Calu3 (cell line): ENCODE data around the gene CNKSR1. TPM values are rescaled to one million over a fixed set of nuclear protein-coding genes. Genes with fewer than 3 reads are reported as not detected.

Source experiments
- BruUV-seq: library from RNA; stranded (reverse); fragments of 400-500 nt; replicated peaks from 2 replicates; lab custom pipeline; 2021; lab: Mats Ljungman, UMichigan
- CTCF ChIA-PET: fragments of 300-600 bp; sonication (Branson Sonifier 250); formaldehyde crosslinking; loops from one replicate; lab custom pipeline; 2022; ENCODE audit warnings: antibody characterized with exemption; lab: Charles Lee
- DNase-seq: peaks from one replicate; pipeline ENCODE4 v3.0.0; 2022
- H3K27ac Mint-ChIP-seq: one replicate; pipeline ENCODE4 v1.8.0; 2022; ENCODE audit warnings: mixed read lengths; ENCODE audit not compliant: unreplicated experiment
- H3K27me3 Mint-ChIP-seq: one replicate; pipeline ENCODE4 v1.8.0; 2022; ENCODE audit warnings: mixed read lengths; ENCODE audit not compliant: unreplicated experiment
- H3K36me3 Mint-ChIP-seq: one replicate; pipeline ENCODE4 v1.8.0; 2022; ENCODE audit warnings: mild to moderate bottlenecking, moderate library complexity, mixed read lengths; ENCODE audit not compliant: insufficient read depth, unreplicated experiment
- H3K4me1 Mint-ChIP-seq: one replicate; pipeline ENCODE4 v1.8.0; 2022; ENCODE audit warnings: mild to moderate bottlenecking, low read depth, mixed read lengths; ENCODE audit not compliant: unreplicated experiment
- H3K4me3 Mint-ChIP-seq: one replicate; pipeline ENCODE4 v1.8.0; 2022; ENCODE audit warnings: mild to moderate bottlenecking, low read depth, moderate library complexity, mixed read lengths; ENCODE audit not compliant: unreplicated experiment
- H3K9me3 Mint-ChIP-seq: one replicate; pipeline ENCODE4 v1.8.0; 2022; ENCODE audit warnings: low read depth, mixed read lengths; ENCODE audit not compliant: unreplicated experiment
- CTCF ChIP-seq: fragments of 200-600 bp; IDR thresholded peaks from one replicate; pipeline ENCODE4 v1.8.0; 2022; ENCODE audit warnings: antibody characterized with exemption; ENCODE audit not compliant: unreplicated experiment
- intact Hi-C: fragments of 100-400 bp; cut with micrococcal nuclease; formaldehyde crosslinking; loops from one replicate; pipeline ENCODE4 v1.10.0; 2022; ENCODE audit not compliant: unreplicated experiment
- total RNA-seq: library from RNA; stranded (reverse); gene quantifications from 2 replicates; pipeline ENCODE4 v1.2.3, GENCODE V29; 2022

CNKSR1 gene
- total RNA-seq, 1 experiment from 2014 or later = 28.1 TPM

DNA sequence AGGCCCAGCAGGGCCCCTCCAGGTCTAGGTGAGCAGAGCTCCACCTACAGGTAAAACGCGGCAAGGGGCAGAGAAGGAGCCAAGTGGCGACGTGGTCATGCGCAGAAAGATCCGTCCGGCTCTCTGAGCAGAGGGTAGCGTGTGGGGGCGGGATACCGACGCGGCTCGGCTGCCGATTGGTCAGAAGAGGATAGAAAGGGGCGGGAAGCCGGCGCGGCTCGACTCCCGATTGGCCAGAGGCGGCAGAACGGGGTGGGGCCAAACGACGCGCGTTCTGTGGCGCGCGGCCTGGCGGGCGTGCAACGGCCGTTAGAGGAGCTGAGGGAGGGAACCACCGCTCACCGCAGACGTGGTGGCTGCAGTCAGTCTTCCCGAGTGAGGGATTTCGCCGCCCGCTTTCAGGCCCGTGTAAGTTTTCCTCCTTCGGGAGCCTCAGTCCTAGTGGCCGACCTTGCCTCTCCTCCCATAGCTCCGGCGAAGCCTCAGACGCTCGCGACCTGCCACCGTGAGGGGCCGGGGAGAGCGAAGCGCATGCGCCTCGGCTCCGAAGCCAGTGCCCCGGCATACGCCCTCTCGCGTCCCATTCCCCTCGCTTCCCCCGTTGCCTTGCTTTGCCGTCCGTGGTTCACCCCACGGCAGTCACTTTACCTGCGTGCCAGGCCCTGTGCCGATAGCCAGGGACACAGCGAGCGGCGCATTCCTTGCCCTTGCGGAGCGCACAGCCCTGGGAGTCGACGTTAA is 56.8 kb downstream of the CNKSR1 start, which contains the start of gene CEP85:
CEP85 (plus strand) TSS at position 298 of the 741 bp plus-strand sequence. CDS start 5,584 bp downstream, outside the sequence.
- Mint-ChIP-seq H3K27ac (peak within 1 kb of the TSS; percentile 92), H3K36me3 (peaks cover 23% of the 10 kb centered on the region), H3K4me3 (peak within 1 kb of the TSS; percentile 93), H3K9me3 (no peaks in the 10 kb centered on the region), H3K27me3 (no peaks in the 10 kb centered on the region), H3K4me1 (peaks cover 33% of the 10 kb centered on the region)
- peak; percentile 57 for TF ChIP-seq CTCF
- CTCF ChIA-PET = interaction anchor here (0.6 to 2.1 kb wide), 13 partner anchors 9 to 198 kb away, joined by 3 to 20 read pairs (median 4); partner anchors contain the start of genes CATSPER4, CNKSR1 and ZNF593
- BruUV-seq = no TSS peak
- DNase-seq = peak; percentile 94
- intact Hi-C loops = no loop called here

- no peaks in the 10 kb centered on the region for H3K9me3 Mint-ChIP-seq
- no peak for TF ChIP-seq CTCF
- CTCF ChIA-PET = interaction anchor here (0.8 to 2.1 kb wide), 9 partner anchors 11 to 198 kb away, joined by 3 to 20 read pairs (median 4); partner anchors contain the start of genes CATSPER4, CNKSR1 and ZNF593
- DNase-seq = peak; percentile 11
- H3K4me1 Mint-ChIP-seq = peaks cover 33% of the 10 kb centered on the region
- H3K27ac Mint-ChIP-seq = peak overlapping the region; percentile 92
- peaks cover 23% of the 10 kb centered on the region for H3K36me3 Mint-ChIP-seq
- TSS peak; percentile 28 for BruUV-seq
- H3K27me3 Mint-ChIP-seq = no peaks in the 10 kb centered on the region
- H3K4me3 Mint-ChIP-seq = peak overlapping the region; percentile 93
- intact Hi-C loops = no loop called here
These were observed 57.5 kb downstream of the CNKSR1 start for GRCh38 chr1:26234644-26235370.

GRCh38 chr1:26237230-26237966 is 60.1 kb downstream of the CNKSR1 start:
- Mint-ChIP-seq H3K4me3 (peak overlapping the region; percentile 34), H3K4me1 (peaks cover 33% of the 10 kb centered on the region), H3K9me3 (no peaks in the 10 kb centered on the region), H3K36me3 (peaks cover 23% of the 10 kb centered on the region), H3K27me3 (no peaks in the 10 kb centered on the region), H3K27ac (peak overlapping the region; percentile 64)
- no peak for DNase-seq
- no TSS peak for BruUV-seq
- intact Hi-C loops = no loop called here
- CTCF ChIA-PET = no interaction called here
- TF ChIP-seq CTCF = no peak

Other genes with a start within 250 kb of the CNKSR1 start
- gene PAFAH2, start 179.4 kb upstream of the CNKSR1 start, total RNA-seq = 8.4 and 11.5 TPM in 2 replicates
- gene EXTL1, start 155.7 kb upstream of the CNKSR1 start, total RNA-seq = not detected in 2 replicates
- gene SLC30A2, start 131.4 kb upstream of the CNKSR1 start, total RNA-seq = not detected in 2 replicates
- gene TRIM63, start 109.9 kb upstream of the CNKSR1 start, total RNA-seq = not detected in 2 replicates
- gene PDIK1L, start 65.7 kb upstream of the CNKSR1 start, total RNA-seq = 11.4 and 11.9 TPM in 2 replicates
- not detected in 2 replicates for gene FAM110D, start 18.4 kb upstream of the CNKSR1 start, total RNA-seq
- gene C1orf232, start 8.5 kb upstream of the CNKSR1 start, total RNA-seq = not detected in 2 replicates
- 22.2 and 23.1 TPM in 2 replicates for gene ZNF593, start 7.6 kb upstream of the CNKSR1 start, total RNA-seq
- gene ZNF593OS, start 5.7 kb upstream of the CNKSR1 start, total RNA-seq = not detected in 2 replicates
- not detected in 2 replicates for gene CATSPER4, start 13.1 kb downstream of the CNKSR1 start, total RNA-seq
- 19.9 and 24.6 TPM in 2 replicates for gene CEP85, start 56.7 kb downstream of the CNKSR1 start, total RNA-seq
- gene SH3BGRL3, start 102.6 kb downstream of the CNKSR1 start, total RNA-seq = 74.6 and 107 TPM in 2 replicates
- gene UBXN11, start 129.1 kb downstream of the CNKSR1 start, total RNA-seq = 24.0 and 32.0 TPM in 2 replicates
- gene CD52, start 140.5 kb downstream of the CNKSR1 start, total RNA-seq = not detected in 2 replicates
- gene CRYBG2, start 176.6 kb downstream of the CNKSR1 start, total RNA-seq = 6.4 and 17.6 TPM in 2 replicates
- not detected in 2 replicates for gene ZNF683, start 195.3 kb downstream of the CNKSR1 start, total RNA-seq
- gene LIN28A, start 233.3 kb downstream of the CNKSR1 start, total RNA-seq = not detected in 2 replicates